Measurements from ENCODE around the gene CYTIP. TPM values are rescaled to one million over a fixed set of nuclear protein-coding genes. Genes with fewer than 3 reads are reported as not detected.
"Not testable (repeated sequence)": the region's sequence is repeated elsewhere in the genome, so short reads cannot be mapped to it uniquely, and the experiment has no call there.

The CYTIP gene
- polyA plus RNA-seq, 10 donors, result 0.23 to 8.5 (median 0.58) TPM

- no peak for DNase-seq
Observed at GRCh38 chr2:157375384-157375783, 68.5 kb downstream of the CYTIP start.

- DNase-seq, result not testable (repeated sequence)
Observed at GRCh38 chr2:157368508-157368907, 75.4 kb downstream of the CYTIP start.

GRCh38 chr2:157367704-157368103 lies 76.2 kb downstream of the CYTIP start:
- no peak for DNase-seq

Other genes starting within 250 kb of the CYTIP start
- gene GALNT5, start 186.4 kb downstream of the CYTIP start, polyA plus RNA-seq (ENCODE audit: insufficient read length in 10 of 10), result 1 to 10 TPM; 2.2 to 6.9 (median 3.3) TPM
- gene ERMN, start 118.3 kb downstream of the CYTIP start, polyA plus RNA-seq (ENCODE audit: insufficient read length in 10 of 10), result under 1 TPM in 6 of 10 donors, not detected in 4; 0.08 to 0.71 (median 0.29) TPM
- gene ACVR1C, start 184.8 kb upstream of the CYTIP start, polyA plus RNA-seq (ENCODE audit: insufficient read length in 10 of 10), result under 1 TPM; 0.07 to 0.31 (median 0.16) TPM